ENCODE data around the gene CD80. TPM values are rescaled to one million over a fixed set of nuclear protein-coding genes. Genes with fewer than 3 reads are reported as not detected.

CD80 gene
- under 1 TPM in 3 of 4 donors, not detected in 1; 0.50 to 0.96 (median 0.93) TPM for total RNA-seq

- no peak for TF ChIP-seq CTCF (IDR thresholded peaks at IDR 0.05)
- ATAC-seq (ENCODE audit: low FRiP score) (peak; percentile 31), DNase-seq (ENCODE audit: low spot score) (no peak)
Measured at GRCh38 chr3:119559441-119559963, at the start of gene CD80. TSS of gene CD80 (minus strand) at chr3:119559614. CDS start at chr3:119557728, 1,886 bp downstream.

GRCh38 chr3:119608405-119609000 is 49.1 kb upstream of the CD80 start:
- ATAC-seq (ENCODE audit: low FRiP score), result no peak
- TF ChIP-seq CTCF (IDR thresholded peaks at IDR 0.05), result no peak
- DNase-seq (ENCODE audit: low spot score), result no peak

GRCh38 chr3:119604878-119605277 is 45.5 kb upstream of the CD80 start:
- ATAC-seq (ENCODE audit: low FRiP score), result no peak
- no peak for TF ChIP-seq CTCF (IDR thresholded peaks at IDR 0.05)

GRCh38 chr3:119602676-119603075 is 43.3 kb upstream of the CD80 start:
- no peak for ATAC-seq (ENCODE audit: low FRiP score)
- DNase-seq (ENCODE audit: low spot score), result no peak
- no peak for TF ChIP-seq CTCF (IDR thresholded peaks at IDR 0.05)

More at GRCh38 chr3:119604878-119605277, 45.5 kb upstream of the CD80 start:
- DNase-seq (ENCODE audit: low spot score), result no peak

- ATAC-seq (ENCODE audit: low FRiP score) (no peak), DNase-seq (ENCODE audit: low spot score) (no peak)
- TF ChIP-seq CTCF (IDR thresholded peaks at IDR 0.05), result no peak
Measured at GRCh38 chr3:119601154-119601553, 41.7 kb upstream of the CD80 start.

- ATAC-seq (ENCODE audit: low FRiP score), result no peak
Measured at GRCh38 chr3:119600732-119601131, 41.3 kb upstream of the CD80 start.

More at GRCh38 chr3:119600732-119601131, 41.3 kb upstream of the CD80 start:
- no peak for TF ChIP-seq CTCF (IDR thresholded peaks at IDR 0.05)
- DNase-seq (ENCODE audit: low spot score), result no peak

Measured in omental fat pad (tissue), 4 donors.